Breast epithelium (tissue), 3 donors: Measurements from ENCODE around the gene PRRT1.

Experiments
- POLR2A ChIP-seq: fragments of 450-650 bp; IDR thresholded peaks from one replicate; pipeline ENCODE4 v1.6.1; 2016; ENCODE audit warnings: antibody characterized with exemption, mild to moderate bottlenecking, moderate library complexity
- TF ChIP-seq, protein P1 (sequence below), 3 donors: fragments of 450-650 bp; IDR thresholded peaks; one replicate each; pipeline ENCODE4 v1.5.1; 2016 to 2017; ENCODE audit warnings: antibody characterized with exemption in 3 of 3, mild to moderate bottlenecking in 3 of 3, moderate library complexity in 3 of 3

DNA sequence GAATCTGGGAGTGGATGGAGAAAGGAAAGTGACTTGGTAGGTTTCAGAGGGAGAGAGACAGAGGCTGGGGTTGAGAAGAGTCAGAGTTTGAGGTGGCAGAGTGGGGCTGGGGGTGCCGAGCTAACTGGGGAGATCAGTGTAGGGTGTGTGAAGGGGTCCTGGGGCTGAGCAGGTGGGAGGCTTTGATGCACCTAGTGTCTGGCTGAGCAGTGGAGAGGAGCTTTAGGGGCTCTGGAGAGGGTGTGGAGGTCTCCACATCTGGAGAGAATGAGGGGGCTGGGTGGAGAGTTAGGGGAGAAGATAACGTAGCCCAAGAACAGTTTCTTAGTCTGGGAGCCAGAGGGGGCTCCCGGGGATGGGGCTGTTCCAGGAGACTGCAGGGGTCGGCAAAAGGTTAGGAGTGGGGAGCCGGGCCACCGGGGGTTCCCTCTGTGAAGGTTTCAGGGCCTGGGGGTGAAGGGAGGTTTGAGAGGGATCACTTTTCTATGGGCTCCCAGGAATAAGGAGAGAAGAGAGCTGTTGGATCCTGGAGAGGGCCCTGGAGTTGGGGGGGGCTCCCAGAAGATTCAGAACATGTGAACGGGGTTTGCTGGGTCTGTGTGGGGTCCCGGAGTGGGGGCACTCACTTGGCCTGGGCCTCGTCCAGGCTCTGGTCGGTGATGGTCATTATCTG is 37.5 kb upstream of the PRRT1 start:
- TF ChIP-seq, protein P1, sequence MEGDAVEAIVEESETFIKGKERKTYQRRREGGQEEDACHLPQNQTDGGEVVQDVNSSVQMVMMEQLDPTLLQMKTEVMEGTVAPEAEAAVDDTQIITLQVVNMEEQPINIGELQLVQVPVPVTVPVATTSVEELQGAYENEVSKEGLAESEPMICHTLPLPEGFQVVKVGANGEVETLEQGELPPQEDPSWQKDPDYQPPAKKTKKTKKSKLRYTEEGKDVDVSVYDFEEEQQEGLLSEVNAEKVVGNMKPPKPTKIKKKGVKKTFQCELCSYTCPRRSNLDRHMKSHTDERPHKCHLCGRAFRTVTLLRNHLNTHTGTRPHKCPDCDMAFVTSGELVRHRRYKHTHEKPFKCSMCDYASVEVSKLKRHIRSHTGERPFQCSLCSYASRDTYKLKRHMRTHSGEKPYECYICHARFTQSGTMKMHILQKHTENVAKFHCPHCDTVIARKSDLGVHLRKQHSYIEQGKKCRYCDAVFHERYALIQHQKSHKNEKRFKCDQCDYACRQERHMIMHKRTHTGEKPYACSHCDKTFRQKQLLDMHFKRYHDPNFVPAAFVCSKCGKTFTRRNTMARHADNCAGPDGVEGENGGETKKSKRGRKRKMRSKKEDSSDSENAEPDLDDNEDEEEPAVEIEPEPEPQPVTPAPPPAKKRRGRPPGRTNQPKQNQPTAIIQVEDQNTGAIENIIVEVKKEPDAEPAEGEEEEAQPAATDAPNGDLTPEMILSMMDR (IDR thresholded peaks at IDR 0.05) = no peak
- no peak for TF ChIP-seq POLR2A
